CD4-positive, alpha-beta T cell treated with Interleukin-2 at 100 ng/mL for 4 hours (primary cell): ENCODE measurements around the gene TBXAS1.
A peak's percentile ranks its signal among the peaks of the same experiment; 100 is the strongest.
"Not testable (repeated sequence)": the region's sequence is repeated elsewhere in the genome, so short reads cannot be mapped to it uniquely, and the experiment has no call there.

ENCODE experiments used
- DNase-seq: peaks from one replicate; pipeline ENCODE4 v3.0.0-alpha.2; 2020; ENCODE audit warnings: low spot score

TBXAS1 gene

GRCh38 chr7:139915268-139915863 lies 86.3 kb downstream of the TBXAS1 start:
- no peak for DNase-seq

- peak; percentile 69 for DNase-seq
These were observed 87.0 kb downstream of the TBXAS1 start for GRCh38 chr7:139915864-139916716.

DNA sequence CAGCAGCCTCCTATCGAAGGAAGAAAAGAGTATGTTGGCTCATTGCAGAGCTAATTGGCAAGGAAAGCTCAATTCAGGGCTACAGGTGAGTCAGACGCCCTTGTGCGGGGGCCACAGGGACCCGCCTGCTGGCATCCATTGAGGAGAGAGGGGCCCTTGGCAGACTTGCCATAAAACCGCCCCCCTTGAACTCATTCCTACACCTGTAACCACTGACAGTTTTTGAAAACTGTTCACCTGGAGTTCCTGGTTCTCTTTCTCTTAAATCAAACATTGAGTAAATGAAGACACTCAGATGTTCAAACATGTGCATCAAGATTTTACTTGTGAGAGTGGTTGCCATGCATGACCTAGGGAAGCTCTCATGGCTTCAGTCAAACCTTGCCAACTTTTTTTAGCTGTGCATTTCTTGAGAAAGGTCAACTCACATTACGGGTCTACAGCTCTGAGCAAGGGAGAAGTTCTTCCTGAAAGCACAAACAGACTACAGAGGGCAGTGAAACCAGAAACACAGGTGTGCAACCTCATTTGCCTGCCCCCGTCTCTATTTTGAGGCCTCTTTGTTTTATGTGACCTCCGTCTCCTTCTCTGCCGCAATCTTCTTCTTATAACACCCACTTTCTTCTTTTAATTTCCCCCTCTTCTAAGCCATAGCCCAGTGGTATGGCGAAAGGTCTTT lies 87.8 kb downstream of the TBXAS1 start:
- DNase-seq = no peak

DNA sequence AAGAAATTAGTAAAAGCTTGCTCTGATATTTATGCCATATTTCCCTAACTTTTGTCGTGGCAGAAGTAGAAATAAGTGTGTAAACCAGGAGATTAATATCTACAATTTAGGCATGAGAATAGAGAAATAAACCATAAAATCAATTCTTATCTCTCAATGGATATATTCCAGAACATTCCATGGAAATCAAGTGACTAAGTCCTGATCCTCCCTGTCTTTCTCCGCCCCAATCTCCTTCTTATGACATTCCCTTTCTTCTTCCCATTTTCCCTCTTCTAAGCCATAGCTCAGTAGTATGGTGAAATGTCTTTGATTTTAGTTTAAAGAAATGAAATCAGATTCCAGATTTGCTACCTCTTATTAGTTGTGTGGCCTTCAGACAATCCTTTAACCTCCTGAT lies 88.8 kb downstream of the TBXAS1 start:
- DNase-seq = no peak

GRCh38 chr7:139918480-139918879 lies 89.4 kb downstream of the TBXAS1 start:
- no peak for DNase-seq

GRCh38 chr7:139923090-139923489 lies 94.0 kb downstream of the TBXAS1 start:
- no peak for DNase-seq

DNA sequence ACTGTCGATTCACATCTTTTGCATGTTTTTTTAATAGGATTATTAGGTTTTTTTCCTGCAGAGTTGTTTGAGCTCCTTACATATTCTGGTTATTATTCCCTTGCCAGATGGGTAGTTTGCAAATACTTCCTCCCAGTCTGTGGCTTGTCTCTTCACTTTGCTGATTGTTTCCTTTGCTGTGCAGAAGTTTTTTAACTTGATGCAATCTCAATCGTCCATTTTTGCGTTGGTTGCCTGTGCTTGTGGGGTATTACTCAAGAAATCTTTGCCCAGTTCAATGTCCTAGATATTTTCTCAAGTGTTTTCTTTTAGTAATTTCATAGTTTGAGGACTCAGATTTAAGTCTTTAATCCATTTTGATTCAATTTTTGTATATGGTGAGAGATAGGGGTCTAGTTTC lies 95.4 kb downstream of the TBXAS1 start:
- no peak for DNase-seq

GRCh38 chr7:139929221-139929620 lies 100.2 kb downstream of the TBXAS1 start:
- DNase-seq = not testable (repeated sequence)

GRCh38 chr7:139930286-139930965 lies 101.4 kb downstream of the TBXAS1 start:
- no peak for DNase-seq

- DNase-seq = no peak
These were observed 102.3 kb downstream of the TBXAS1 start for GRCh38 chr7:139931190-139931934.

- no peak for DNase-seq
These were observed 103.5 kb downstream of the TBXAS1 start for GRCh38 chr7:139932531-139932930.

- DNase-seq = no peak
These were observed 107.8 kb downstream of the TBXAS1 start for GRCh38 chr7:139936760-139937310.

- DNase-seq = no peak
These were observed 108.7 kb downstream of the TBXAS1 start for GRCh38 chr7:139937715-139938114.

DNA sequence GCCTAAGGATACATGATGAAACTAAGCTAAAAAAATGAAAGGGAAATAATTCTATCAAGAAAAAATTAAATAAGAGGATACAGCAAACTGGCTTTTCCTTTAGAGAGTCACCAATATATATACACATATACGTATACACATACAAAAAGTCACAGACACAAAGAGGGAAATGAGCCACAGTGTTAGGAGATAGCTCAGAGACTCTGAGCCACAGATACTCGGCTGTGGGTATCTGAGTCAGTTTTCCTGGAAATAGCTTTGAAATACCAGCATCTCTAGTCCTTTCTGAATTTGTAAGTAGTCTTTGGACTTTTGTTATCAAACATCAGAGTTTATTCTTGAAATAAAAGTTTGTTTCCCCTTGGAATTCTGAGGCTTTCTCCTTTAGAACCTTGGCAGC lies 111.8 kb downstream of the TBXAS1 start:
- DNase-seq = no peak

GRCh38 chr7:139941421-139941820 lies 112.4 kb downstream of the TBXAS1 start:
- no peak for DNase-seq

DNA sequence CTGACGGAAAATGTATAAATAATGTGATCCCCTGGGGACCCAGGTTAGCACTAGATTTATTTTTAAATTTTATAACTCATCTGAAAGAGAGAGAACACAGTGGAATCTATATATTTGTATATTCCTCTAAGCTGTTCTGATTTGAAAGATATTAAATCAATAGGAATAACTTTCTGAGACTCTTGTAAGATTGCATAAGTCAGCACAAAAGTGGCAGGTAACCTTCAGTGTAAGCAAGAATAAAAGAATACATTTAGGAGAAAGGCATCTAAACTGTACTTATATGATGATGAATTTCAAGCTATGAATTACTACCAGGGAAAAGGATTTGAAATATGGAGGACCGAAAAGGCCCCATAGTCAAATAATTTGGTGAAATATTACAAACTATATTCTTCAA lies 112.8 kb downstream of the TBXAS1 start:
- DNase-seq = no peak

DNA sequence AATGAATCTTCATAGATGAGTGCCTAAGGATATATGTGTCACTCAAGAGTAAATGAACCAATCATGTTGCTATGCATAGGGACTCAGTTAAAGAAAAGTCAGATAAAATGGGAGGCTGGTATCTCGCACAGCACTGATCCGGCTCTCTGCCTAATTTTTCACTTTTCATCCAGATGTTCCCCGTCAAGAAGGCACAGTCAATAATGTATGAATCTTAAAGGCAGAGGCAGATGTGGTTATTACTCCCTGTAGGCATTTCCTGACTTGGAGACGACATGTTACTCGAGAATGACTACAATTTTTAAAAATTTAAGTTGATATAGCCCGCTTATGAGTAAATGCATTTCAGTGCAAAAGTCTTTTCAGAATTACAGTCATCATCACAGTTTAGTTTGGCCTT lies 113.6 kb downstream of the TBXAS1 start:
- no peak for DNase-seq

GRCh38 chr7:139943401-139943800 lies 114.3 kb downstream of the TBXAS1 start:
- DNase-seq = no peak

GRCh38 chr7:139944248-139944647 lies 115.2 kb downstream of the TBXAS1 start:
- no peak for DNase-seq

- DNase-seq = no peak
These were observed 117.5 kb downstream of the TBXAS1 start for GRCh38 chr7:139946533-139946932.

- DNase-seq = no peak
These were observed 118.0 kb downstream of the TBXAS1 start for GRCh38 chr7:139947021-139947420.
